ENCODE results near the gene SLC8A2.
"Not testable (repeated sequence)": the region's sequence is repeated elsewhere in the genome, so short reads cannot be mapped to it uniquely, and the experiment has no call there.

Gene SLC8A2

DNA sequence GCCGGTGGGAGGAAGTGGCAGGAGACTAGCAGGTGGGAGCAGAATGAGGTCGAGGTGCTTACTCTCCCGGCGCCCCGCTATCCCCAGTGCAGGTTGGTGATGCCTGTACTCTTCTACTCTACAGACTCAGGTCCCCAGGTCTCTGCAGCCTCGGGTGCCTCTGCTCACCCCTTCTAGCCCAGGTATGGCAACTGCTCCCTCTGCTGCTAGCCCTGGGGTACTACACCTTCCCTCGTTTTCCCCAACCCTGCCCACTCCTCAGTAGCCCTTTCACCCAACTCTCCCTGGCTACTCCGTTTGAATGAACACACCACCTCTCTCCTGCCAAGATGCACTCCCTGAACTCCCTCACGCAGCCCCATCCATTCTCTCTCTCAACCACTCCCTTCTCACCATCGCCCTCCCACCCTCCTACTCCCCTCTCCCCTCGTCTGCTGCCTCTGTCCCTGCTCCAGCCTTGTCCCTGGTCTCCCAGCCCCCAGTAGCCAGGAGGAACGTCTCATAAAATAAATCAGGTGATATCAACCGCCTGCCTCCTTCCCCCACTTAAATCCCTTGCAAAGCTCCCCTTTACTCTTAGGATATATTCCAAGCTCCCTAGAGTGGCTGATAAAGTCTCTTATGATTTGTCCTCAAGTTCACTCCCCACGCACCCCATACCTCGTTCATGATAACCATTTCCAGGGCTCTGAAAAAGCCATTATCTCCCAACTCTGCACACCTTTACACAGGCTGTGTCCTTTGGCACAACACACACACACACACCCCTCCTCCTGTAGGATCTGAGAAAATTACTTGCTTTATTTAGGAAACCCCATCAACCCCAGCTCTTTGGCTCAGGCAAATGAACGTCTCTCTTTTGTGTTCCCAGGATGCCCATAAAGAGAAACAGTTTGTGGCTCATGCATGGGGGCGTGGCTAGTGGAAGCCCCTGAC lies 44.2 kb downstream of the SLC8A2 start:
- no peak for DNase-seq

DNA sequence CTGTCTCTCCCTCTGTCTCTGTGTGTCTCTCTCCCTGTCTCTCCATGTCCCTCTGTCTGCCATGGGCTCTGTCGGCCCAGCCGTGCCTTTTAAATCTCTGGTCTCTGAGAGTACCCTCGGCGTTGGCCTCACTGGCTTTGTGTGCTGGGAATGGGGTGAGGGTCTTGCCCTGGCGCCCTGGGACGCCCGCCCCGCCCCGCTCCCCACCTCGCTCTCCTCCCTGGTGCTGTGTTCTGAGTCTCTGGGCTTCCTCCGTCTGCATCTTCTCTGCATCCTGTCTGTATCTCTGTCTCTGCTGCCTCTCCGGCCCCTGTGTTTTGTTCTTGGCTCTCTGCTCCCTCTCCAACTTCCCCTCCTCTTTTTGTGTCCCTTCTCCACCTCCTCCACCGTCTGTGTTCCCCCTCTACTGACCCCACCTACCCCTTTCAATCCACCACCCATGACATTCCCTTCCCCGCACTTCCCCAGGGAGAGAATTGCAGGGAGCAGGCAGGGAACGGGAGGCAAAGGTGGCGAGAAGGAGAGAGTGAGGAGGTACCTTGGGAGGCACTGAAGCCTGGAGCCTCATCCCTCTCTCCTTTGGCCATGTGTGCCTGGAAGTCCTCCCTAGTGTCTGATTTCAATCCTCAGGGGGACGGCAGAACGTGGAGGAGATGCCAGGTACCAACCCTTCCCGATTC lies 48.4 kb downstream of the SLC8A2 start:
- DNase-seq = no peak

DNA sequence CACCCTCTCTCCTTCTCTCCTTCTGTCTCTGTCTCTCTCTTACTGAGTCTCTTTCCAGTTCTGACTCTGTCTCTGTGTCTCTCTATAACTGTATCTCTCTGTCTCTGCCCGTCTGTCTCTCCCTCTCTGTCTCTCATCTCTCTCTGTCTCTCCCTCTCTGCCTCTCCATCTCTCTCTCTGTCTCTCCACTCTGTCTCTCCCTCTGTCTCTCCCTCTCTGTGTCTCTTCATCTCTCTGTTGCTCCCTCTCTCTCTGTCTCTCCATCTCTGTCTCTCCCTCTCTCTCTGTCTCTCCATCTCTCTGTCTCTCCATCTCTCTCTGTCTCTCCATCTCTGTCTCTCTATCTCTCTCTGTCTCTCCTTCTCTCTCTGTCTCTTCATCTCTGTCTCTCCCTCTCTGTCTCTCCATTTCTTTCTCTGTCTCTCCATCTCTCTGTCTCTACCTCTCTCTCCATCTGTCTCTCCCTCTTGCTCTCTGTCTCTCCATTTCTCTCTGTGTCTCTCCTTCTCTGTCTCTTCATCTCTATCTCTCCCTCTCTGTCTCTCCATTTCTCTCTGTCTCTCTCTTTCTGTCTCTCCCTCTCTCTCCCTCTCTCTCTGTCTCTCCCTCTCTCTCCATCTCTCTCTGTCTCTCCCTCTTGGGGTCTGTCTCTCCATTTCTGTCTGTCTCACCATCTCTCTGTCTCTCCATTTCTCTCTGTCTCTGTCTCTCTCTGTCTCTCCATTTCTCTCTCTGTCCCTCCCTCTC lies 49.1 kb downstream of the SLC8A2 start:
- DNase-seq = no peak

DNA sequence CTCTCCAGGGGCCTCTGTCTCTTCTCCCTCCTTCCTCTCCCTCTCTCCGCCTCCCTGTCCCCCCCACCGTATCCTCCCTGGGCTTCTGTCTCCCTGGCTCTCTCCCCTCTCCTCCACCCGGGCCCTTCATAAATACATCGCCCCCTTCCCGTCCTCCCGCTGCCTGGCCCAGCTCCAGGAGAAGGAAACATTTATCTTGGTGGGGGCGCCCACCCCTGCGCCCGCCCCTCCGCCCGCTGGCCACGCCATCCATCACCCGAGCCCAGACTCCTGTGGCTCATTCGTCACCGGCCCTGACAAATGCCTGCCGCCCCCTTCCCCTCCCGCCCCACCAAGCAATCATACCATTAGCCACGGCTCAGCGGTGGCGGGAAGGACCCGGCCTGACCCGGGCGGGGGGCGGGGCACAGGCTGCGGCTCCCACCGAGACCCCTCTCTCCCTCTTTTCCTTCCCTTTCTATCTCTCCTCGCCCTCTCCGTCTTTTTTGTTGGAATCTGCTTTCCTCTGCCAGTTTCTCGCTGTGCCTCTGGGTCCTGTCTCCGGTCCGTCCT lies 49.8 kb downstream of the SLC8A2 start:
- DNase-seq = no peak

DNA sequence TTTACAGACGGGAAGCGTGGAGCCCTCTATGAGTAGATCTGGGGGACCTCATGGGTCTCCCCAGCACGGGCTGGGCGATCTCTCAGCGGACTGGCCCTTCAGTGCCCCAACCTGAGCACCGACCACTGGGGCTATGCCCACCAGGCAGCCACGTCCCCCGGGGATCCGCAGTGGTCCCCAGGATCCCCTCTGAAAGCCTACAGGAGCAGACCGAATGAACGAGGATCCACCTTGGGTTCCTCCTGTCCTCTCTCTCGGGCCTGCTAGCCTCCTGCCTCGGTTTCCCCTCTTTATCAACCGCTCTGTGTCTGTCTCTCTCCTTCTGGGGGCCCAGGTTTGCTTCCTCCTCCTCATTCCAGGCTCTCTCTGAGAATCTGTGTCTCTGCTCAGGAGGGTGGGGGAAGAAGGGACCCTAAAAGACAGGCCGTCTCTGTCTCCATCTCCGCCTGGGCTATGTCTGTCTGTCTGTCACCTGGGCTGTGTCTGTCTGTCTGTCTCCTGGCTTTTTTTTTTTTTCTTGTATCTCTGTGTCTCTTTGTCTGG lies 50.4 kb downstream of the SLC8A2 start:
- DNase-seq = no peak

DNA sequence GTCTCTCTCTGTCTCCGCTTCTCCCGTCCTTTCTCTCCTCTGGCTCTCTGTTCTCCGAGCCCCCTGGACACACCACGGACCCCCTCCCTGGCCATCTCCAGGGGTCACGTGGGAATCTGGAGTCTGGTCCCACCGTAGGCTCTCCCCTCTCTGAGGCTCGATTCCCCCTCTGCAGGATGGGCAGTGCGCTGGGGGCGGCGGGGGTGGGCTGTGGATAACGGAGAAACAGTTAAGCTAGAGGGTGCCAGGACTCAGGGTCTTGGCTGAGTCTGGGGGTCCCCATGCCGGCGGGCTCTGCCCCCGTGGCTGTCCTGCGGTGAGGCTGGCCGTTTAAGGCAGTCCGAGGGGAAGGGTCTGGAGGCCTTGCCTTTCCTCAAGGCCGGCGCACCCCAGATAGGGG lies 51.9 kb downstream of the SLC8A2 start:
- no peak for DNase-seq

DNA sequence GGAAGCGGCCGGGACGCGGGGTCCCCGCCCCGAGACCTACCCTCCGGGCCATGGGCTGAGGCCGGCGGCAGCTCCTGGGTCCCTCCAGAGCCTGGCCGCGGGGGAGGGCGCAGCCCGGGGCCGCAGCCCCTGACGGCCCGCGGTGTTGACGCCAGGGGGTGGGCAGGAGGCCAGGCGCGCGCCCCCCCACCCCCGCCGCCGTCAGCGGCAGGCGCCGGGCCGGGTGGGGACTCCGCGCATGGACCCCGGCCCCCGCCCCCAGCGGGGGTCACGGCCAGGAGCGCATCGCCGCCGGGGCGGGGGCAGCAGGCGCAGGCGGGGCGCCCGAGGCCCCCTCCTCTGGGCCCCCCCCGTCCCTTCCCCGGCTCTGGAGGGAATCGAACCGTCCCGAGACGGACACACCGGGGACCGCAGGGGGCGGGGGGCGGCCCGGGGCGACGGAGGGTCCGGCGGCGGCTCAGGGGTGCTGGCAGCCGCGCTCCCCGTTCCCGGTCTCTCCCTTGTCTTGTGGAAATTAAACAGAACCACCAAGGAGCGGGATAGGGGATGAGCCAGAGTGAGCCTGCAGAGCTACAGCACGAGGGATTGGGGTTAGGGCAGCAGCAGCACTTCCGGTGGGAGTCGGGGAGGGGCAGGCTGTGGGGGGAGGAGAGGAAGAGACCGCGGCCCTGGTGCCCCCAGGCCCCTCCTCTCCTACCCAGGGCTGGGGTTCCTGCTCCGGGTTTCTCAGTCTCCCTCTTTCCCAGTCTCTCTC lies 52.5 kb downstream of the SLC8A2 start, which contains the start of gene MEIS3:
TSS of gene MEIS3 (minus strand) at position 498 of the 754 bp plus-strand sequence. CDS start at position 52, 446 bp downstream.
- no peak for DNase-seq

DNA sequence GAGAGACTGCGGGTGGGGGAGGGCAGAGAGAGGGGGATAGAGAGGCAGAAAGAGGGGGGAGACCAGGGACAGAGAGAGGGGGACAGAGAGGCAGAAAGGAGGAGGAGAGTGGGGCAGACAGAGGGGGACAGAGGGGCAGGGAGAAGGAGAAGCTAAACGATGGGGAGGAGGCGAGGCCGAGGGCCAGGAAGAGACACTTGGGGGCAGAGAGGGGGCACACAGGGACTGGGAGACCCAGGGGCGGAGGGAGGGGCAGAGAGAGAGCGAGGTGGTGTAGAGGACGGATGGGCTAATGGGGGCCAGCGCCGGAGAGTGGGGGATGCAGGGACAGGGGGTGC lies 53.0 kb downstream of the SLC8A2 start:
- DNase-seq = no peak

DNA sequence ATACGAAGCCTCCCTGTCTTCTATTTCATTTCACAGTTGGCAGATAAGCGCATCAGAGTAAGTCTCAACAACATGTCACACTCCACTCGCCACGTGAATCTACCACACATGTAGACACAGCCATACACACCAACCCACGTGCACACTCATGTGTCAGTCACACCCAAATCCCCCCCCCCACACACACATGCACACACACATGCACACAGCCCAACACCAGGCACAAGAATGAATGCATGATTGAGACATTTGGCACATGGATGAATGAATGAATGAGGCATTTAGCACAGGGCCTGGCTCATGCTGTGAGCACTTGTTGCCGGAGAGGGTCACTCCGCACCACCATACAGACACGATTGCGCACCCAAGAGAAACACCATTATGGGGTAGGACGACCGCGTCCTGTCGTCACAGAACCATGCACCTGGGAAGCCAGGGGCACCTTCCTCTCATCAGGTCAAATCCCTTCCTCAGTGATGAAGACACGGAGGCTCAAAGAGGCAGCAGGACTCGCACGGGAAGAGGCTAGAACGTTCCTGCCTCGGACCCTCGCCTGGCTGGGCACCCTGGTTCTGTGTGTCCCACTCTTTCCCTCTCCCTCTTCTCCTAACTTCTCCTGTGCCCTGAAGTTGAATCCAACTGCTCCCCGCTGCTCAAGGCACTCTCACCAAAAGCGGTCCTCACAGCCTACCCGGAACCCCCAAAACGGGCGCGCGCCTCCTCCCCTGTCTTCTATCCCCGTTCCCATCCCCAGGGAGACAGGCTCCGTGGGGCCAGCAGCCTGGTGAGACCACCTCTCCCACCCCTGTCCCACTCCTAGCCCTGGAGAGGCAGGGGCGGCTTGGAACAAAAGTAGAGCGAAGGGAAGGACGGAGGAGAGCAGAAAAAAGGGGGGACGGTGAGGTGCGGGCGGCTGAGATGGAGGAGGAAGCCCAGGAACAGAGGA lies 53.7 kb downstream of the SLC8A2 start:
- DNase-seq = no peak

DNA sequence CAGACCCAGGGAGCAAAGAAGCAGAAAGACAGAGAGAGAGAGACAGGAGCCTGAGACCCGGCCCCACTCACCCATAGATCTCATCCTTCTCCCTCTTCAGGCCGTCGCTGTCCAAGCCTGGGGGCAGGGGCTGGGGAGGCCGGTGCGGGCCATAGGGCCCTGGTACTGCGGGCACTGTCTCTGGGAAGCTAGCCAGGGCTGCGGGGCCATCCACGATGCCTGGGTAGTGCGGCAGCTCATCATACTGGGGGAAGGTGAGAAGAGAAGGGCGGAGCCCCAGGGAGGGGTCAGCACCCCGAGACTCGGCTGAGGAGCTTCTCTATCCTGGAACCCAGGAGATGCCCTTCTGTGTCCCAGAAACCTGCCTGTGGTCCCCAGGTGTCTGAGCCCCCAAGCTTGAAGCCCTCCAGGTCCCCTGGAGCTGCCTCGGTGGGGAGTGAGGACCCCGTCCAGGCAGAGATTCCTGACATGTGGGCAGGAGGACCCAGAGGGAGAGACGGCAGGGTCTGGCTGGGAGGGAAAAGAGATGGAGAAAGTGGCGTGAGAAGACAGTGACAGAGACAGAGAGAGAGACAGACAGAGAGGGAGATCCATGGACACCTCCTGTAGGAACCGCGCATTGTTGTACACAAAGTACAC lies 54.5 kb downstream of the SLC8A2 start:
- DNase-seq = no peak

DNA sequence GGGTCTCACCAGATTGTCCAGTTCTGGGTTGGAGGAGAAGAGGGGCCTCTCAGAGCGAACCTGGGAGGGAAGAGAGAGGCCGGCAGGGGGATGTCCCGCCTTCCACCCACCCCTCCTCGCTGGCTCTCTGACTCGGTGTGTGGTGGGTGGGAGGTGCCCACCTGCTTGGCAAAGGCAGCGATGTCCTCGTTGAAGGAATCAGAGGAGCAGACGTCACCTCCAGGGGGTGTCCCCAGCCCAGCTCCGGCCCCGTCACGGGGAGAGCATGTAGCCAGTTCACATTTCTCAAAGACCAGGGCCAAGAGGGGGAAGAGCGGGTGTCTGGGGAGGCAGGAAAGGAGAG lies 55.1 kb downstream of the SLC8A2 start:
- DNase-seq = no peak

DNA sequence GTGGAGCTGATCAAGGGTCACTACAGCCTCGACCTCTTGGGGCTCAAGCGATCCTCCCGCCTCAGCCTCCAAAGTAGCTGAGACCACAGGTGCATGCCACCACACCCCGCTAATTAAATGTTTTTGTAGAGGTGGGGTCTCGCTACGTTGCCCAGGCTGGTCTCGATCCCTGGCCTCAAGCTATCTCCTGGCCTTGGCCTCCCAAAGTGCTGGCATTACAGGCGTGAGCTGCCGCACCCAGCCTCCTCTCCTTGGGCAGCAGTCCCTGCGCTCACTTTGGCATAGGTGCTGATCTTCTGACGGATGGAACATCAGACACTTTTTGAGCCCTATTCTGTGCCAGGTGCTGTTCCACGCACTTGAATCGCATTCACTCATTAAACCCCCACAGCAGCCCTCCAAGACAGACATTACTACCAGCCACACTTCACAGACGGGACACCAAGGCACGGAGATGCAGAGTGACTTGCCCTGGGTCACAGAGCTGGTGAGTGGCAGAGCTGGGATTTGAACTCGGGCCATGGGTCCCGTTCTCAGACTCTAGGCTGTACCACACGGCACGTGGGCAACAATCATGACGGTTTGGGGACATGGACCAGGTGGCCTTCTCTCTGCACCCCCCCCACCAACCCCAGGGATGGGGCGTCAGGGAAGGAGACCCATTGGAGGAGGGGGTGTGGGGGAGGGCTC lies 55.6 kb downstream of the SLC8A2 start:
- no peak for DNase-seq

DNA sequence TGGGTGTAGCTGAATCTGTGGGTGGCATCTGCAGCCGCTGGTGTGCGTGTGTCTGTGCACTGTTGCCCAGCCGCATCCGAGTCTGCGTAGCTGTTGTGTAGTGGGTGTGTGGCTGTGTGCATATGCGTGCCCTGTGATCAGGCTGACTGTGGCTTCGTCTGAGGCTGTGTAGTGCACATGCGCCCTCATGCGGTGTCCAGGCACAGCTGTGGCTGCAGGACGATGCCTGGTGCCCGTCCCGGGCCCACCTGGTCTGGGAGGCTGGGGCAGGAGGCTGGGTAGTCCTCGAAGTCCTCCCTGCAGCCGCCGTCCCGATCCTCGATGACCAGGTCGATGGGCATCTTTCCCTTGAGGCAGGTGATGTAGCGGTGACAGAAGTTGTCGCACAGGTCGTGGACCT lies 57.2 kb downstream of the SLC8A2 start:
- no peak for DNase-seq

DNA sequence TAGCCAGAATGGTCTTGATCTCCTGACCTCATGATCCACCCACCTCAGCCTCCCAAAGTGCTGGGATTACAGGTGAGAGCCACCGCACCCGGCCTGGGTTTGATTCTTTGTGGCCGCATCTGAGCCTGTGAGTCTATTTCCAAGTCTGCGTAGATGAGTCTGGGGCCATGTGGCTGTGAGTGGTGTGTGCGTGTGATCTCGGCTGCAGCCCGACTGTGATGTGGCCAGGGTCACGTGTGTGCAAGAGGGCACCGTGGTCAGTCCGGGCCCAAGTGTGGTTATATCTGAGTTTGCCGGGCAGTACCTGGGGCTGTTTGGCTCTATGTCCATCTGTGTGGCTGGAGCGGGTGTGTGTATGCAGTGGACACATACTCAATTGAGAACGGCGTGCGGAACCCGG lies 57.8 kb downstream of the SLC8A2 start:
- DNase-seq = no peak

DNA sequence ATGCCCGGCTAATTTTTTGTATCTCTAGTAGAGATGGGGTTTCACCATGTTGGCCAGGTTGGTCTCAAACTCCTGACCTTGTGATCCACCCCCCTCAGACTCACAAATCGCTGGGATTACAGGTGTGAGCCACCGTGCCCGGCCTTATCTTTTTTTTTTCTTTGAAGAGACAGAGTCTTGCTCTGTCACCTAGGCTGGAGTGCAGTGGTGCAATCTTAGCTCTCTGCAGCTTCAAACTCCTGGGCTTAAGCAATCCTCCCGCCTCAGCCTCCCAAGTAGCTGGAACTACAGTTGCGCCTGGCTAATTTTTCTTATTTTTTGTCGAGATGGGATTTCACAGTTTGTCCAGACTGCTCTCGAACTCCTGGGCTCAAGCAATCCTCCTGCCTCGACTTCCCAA lies 60.0 kb downstream of the SLC8A2 start:
- DNase-seq = not testable (repeated sequence)

DNA sequence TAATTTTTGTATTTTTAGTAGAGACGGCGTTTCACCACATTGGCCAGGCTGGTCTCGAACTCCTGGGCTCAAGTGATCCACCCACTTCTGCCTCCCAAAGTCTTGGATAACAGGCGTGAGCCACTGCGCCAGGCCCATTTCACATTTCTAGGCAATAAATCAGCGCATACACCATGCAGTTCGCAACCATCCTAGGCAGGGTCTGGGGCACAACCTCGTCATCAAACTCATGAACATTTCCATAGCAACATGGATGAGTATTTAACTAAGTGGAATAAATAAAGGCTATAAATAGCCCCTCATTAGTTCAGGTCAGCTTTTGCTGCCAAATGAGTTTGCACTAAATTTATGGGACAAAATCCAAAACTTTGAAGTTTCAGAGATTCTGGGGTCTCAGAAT lies 60.6 kb downstream of the SLC8A2 start:
- DNase-seq = no peak

DNA sequence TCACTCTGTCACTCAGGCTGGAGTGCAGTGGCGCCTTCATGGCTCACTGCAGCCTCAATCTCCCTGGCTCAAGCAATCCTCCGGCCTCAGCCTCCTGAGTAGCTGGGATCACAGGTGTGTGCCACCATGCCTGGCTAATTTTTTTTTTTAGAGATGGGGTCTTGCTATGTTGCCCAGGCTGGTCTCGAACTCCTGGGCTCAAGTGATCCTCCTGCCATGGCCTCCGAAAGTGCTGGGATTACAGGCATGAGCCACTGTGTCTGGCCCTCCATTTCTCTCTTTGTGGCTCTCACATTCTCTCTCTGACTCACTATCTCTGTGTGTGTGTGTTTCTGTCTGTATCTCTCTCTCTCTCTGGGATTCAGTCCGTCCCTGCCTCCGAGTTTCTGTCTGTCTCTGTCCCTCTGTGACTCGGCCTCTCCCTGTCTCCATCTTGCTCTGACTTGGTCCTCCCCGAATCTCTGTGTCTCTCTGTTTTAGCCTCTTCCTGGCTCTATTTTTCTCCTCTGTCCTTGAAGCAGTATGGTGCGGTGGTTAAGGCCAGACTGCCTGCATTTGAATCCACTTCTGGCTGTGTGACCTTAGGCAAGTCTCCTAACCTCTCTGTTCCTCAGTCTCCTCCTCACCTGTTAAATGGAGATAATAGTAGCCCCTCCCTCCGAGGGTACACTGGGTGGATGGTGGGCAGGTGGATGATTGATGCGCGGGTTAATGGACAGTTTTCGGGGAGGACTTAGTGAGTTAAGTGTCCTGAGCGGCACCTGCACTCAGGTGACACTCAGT lies 63.3 kb downstream of the SLC8A2 start:
- DNase-seq = no peak

DNA sequence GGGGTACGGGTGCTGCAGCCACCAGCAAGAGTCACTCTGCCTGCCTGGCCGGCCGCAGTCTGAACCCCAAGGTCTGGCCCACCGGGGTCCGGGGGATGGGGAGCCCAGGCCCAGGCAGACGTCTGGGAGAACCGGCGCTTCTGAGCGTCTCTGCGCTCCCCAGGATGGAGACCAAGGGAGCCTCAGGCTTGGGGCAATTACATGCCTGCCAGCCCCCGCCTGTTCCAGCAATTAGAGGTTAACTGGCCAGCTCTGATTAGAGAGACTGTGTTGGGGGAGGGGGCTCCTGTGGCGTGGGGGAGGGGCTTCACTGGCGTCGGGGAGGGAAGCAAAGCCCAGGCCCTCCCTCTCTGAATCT lies 64.3 kb downstream of the SLC8A2 start:
- no peak for DNase-seq

DNA sequence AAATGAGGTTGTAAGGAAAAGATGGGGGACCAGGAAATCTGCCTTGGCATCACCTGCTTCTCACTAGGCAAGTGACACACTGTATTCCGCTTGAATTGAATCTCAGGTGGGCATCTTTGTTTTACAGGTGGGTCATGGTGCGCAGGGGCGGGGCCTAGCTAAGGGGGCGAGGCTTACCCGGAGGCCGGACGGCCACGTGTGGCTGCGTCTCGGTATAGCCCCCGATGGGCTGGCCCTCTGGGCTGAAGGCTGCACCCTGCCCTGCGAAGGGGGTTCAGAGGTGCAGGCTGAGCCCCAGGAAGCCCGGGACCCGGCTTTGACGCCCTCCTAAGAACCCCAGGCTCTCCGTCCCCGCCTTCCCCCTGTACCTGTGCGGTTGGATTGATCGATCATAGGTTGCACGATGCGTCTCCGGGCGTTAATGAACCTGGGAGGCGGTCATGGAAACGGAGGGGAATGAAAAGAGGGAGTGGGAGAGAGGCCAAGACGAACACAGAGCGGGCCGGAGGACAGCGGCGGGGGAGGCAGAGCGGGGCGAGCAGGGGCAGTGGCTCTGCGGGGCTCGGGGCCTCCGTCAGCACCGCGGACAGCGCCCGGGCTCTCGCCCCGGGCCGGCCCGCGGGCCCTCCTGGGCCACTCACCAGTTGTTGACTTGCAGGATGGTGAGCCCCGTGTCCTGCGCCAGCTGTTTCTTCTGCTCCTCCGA lies 64.8 kb downstream of the SLC8A2 start:
- DNase-seq = no peak
